ENCODE results near the gene CFL2.

DNA sequence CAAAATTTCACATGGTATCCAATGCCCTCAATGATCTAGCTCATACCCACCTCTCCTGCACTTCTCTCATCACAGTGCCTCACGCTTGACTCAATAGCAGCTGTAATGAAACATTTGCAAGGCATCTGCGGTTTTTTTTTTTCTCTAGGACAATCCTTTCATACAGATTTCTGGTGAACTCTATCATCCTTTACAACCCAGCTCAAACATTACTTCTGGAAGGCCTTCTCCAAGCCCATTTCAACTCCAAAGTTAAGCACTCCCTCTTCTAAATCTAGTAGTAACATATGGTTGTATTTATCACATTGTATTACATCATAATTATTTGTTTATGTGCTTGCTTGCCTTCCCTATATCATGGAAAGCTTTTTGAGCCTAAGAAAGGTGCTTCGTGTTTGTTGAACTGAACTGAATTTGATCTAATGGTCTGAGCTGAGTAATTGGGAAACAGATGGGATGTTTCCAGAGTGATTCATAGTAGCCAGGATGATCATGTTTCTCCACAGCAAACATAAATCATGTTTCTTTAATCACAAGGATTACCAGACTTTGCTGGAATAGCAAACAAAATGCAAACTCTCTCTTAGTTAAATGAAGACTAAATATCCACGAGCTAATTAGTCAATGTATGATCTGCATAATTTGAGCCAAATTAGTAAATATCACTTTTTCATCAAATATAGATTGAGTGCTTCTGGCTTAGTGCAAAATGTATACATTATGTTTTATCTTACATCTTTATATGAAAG, 14.3 kb downstream of the CFL2 start:
- no peak for TF ChIP-seq ZFP3 (tag by site-specific recombination; IDR thresholded peaks at IDR 0.05; ENCODE audit: low read depth)
- TF ChIP-seq ZNF324 (tag by site-specific recombination; IDR thresholded peaks at IDR 0.05) = peak; percentile 87
- no peak for TF ChIP-seq CTCF (tag by site-specific recombination; IDR thresholded peaks at IDR 0.05)
- TF ChIP-seq, protein P1, sequence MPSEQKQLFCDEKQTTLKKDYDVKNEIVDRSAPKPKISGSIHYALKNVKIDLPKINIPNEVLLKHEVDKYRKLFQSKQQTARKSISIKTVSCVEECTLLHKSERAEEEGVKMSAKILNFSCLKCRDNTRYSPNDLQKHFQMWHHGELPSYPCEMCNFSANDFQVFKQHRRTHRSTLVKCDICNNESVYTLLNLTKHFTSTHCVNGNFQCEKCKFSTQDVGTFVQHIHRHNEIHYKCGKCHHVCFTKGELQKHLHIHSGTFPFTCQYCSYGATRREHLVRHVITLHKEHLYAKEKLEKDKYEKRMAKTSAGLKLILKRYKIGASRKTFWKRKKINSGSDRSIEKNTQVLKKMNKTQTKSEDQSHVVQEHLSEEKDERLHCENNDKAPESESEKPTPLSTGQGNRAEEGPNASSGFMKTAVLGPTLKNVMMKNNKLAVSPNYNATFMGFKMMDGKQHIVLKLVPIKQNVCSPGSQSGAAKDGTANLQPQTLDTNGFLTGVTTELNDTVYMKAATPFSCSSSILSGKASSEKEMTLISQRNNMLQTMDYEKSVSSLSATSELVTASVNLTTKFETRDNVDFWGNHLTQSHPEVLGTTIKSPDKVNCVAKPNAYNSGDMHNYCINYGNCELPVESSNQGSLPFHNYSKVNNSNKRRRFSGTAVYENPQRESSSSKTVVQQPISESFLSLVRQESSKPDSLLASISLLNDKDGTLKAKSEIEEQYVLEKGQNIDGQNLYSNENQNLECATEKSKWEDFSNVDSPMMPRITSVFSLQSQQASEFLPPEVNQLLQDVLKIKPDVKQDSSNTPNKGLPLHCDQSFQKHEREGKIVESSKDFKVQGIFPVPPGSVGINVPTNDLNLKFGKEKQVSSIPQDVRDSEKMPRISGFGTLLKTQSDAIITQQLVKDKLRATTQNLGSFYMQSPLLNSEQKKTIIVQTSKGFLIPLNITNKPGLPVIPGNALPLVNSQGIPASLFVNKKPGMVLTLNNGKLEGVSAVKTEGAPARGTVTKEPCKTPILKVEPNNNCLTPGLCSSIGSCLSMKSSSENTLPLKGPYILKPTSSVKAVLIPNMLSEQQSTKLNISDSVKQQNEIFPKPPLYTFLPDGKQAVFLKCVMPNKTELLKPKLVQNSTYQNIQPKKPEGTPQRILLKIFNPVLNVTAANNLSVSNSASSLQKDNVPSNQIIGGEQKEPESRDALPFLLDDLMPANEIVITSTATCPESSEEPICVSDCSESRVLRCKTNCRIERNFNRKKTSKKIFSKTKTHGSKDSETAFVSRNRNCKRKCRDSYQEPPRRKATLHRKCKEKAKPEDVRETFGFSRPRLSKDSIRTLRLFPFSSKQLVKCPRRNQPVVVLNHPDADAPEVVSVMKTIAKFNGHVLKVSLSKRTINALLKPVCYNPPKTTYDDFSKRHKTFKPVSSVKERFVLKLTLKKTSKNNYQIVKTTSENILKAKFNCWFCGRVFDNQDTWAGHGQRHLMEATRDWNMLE (tag by site-specific recombination; conservative IDR thresholded peaks at IDR 0.05; ENCODE audit: low read depth) = peak; percentile 41; the same call in 1 of the 2 replicates
- TF ChIP-seq ZNF837 (tag by site-specific recombination; IDR thresholded peaks at IDR 0.05) = no peak
- no peak for TF ChIP-seq YY1 (tag by site-specific recombination; IDR thresholded peaks at IDR 0.05)
